Right lobe of liver (tissue), 6 donors: ENCODE measurements around the gene NCK1. TPM values are rescaled to one million over a fixed set of nuclear protein-coding genes. Genes with fewer than 3 reads are reported as not detected.

Experiments used
- ATAC-seq, 4 donors: fragments of 200-7000 bp; cut with Tn5 transposase; one replicate each; pipeline ENCODE4 v1.9.1; 2020; ENCODE audit warnings: mild to moderate bottlenecking in 4 of 4, moderate library complexity in 4 of 4
- DNase-seq, 3 donors: peaks; one replicate each; pipeline ENCODE4 v3.0.0-alpha.2; 2020
- H3K27ac ChIP-seq, 3 donors: fragments of 200-600 bp; one replicate each; pipeline ENCODE4 v1.8.0; 2022
- H3K27me3 ChIP-seq, 2 donors: fragments of 200-600 bp; one replicate each; pipeline ENCODE4 v1.8.0; 2022
- H3K36me3 ChIP-seq, 4 donors: fragments of 200-600 bp; sonication (generic) in 1 of 4; one replicate each; pipeline versions ENCODE4 v1.5.1 to v1.8.0; 2017 to 2022; ENCODE audit warnings: control low read depth in 1 of 4
- H3K4me1 ChIP-seq, 4 donors: fragments of 200-600 bp; sonication (generic) in 1 of 4; one replicate each; pipeline versions ENCODE4 v1.5.1 to v1.8.0; 2017 to 2022; ENCODE audit warnings: control low read depth in 1 of 4
- H3K4me3 ChIP-seq, 3 donors: fragments of 200-600 bp; one replicate each; pipeline ENCODE4 v1.8.0; 2022
- H3K9me3 ChIP-seq, 4 donors: fragments of 200-600 bp; sonication (generic) in 1 of 4; one replicate each; pipeline versions ENCODE4 v1.5.1 to v1.8.0; 2017 to 2022; ENCODE audit warnings: control low read depth in 1 of 4
- CTCF ChIP-seq, 4 donors: fragments of 200-600 bp in 3 of 4; fragments of 450-650 bp in 1 of 4; IDR thresholded peaks; one replicate each; pipeline versions ENCODE4 v1.5.1 to v1.8.0; 2016 to 2022; ENCODE audit warnings: antibody characterized with exemption in 4 of 4, mild to moderate bottlenecking in 2 of 4
- POLR2A ChIP-seq: fragments of 450-650 bp; IDR thresholded peaks from one replicate; pipeline ENCODE4 v1.6.1; 2017; ENCODE audit warnings: antibody characterized with exemption, mild to moderate bottlenecking
- WGBS: methylation state at CpG from one replicate; pipeline ENCODE4 v1.1.6; 2018; ENCODE audit warnings: low coverage, low lambda C conversion rate; ENCODE audit not compliant: insufficient coverage; ENCODE audit errors: missing lambda C conversion rate; 5-methylcytosine and 5-hydroxymethylcytosine counted together
- intact Hi-C, 2 donors: fragments of 100-400 bp; cut with DNase I; formaldehyde crosslinking; loops; one replicate each; pipeline versions ENCODE4 v1.11.2 to v1.14.1; 2022
- total RNA-seq, 6 experiments: library from RNA; depleted of rRNA in 2 of 6; stranded (reverse); fragments of >200 nt in 2 of 6; fragmentation: NEBNext Ultra II Directional in 3 of 6; extraction: Animal tissue kit (Norgen Biotek cat#: 25700) in 3 of 6; gene quantifications; one replicate each; pipeline versions ENCODE4 v1.1.0 to v1.2.4, GENCODE V29; 2016 to 2023
- donor health status: DM: no; HTN: yes; CAD: no.
- donor health status: DM: no; HTN: no; CAD: no.
- donor health status: DM: no; HTN: no; CAD: no.
- donor health status: DM: no; HTN: yes; CAD: no.
- donor health status: DM: no; HTN: yes; CAD: no.

The NCK1 gene
- total RNA-seq, 6 experiments from 2014 or later = 21.4 to 27.0 (median 23.7) TPM

- intact Hi-C loops = no loop called here
- WGBS = 82% methylated on average over 1 of the region's 1 CpG
- H3K4me3 ChIP-seq = no peak overlapping the region
Observed at GRCh38 chr3:136937175-136937574, 75.2 kb downstream of the NCK1 start.

GRCh38 chr3:136937851-136938250, 75.8 kb downstream of the NCK1 start:
- intact Hi-C loops = no loop called here
- H3K4me1 ChIP-seq = peaks cover 0 to 26% (median 4%) of the 10 kb centered on the region in 4 donors
- no peaks in the 10 kb centered on the region for H3K36me3 ChIP-seq
- no peak overlapping the region for H3K27ac ChIP-seq
- 54% methylated on average over 2 of the region's 2 CpGs for WGBS
- H3K27me3 ChIP-seq = no peaks in the 10 kb centered on the region
- no peak for DNase-seq
- no peak overlapping the region for H3K4me3 ChIP-seq
- peak in 1 of 4 donors; percentile 22 for ATAC-seq
- TF ChIP-seq POLR2A = no peak
- no peak for TF ChIP-seq CTCF (IDR thresholded peaks at IDR 0.05)
- no peaks in the 10 kb centered on the region for H3K9me3 ChIP-seq

More at GRCh38 chr3:136937175-136937574, 75.2 kb downstream of the NCK1 start:
- DNase-seq (no peak), ATAC-seq (no peak)
- Histone ChIP-seq H3K27me3 (no peaks in the 10 kb centered on the region), H3K36me3 (no peaks in the 10 kb centered on the region), H3K27ac (no peak overlapping the region), H3K9me3 (no peaks in the 10 kb centered on the region), H3K4me1 (peaks cover 0 to 31% (median 5%) of the 10 kb centered on the region in 4 donors)
- TF ChIP-seq POLR2A (no peak), CTCF (IDR thresholded peaks at IDR 0.05) (no peak)

- DNase-seq (no peak), ATAC-seq (peak in 3 of 4 donors; percentile 38 to 80 (median 39))
- intact Hi-C loops = no loop called here
- Histone ChIP-seq H3K36me3 (no peaks in the 10 kb centered on the region), H3K27me3 (no peaks in the 10 kb centered on the region), H3K9me3 (no peaks in the 10 kb centered on the region), H3K27ac (no peak overlapping the region), H3K4me1 (peaks cover 0 to 26% (median 3%) of the 10 kb centered on the region in 4 donors), H3K4me3 (no peak overlapping the region)
- TF ChIP-seq CTCF (IDR thresholded peaks at IDR 0.05) = no peak
- TF ChIP-seq POLR2A = no peak
Observed at GRCh38 chr3:136938334-136938733, 76.3 kb downstream of the NCK1 start.

- Histone ChIP-seq H3K4me3 (no peak overlapping the region), H3K9me3 (no peaks in the 10 kb centered on the region), H3K4me1 (peaks cover 0 to 30% (median 3%) of the 10 kb centered on the region in 4 donors), H3K27me3 (no peaks in the 10 kb centered on the region), H3K36me3 (no peaks in the 10 kb centered on the region), H3K27ac (peak overlapping the region in 1 of 3 donors; percentile 14)
- ATAC-seq (peak in 3 of 4 donors; percentile 57 to 73 (median 67)), DNase-seq (no peak)
- TF ChIP-seq POLR2A (no peak), CTCF (IDR thresholded peaks at IDR 0.05) (no peak)
- WGBS = 73% methylated on average over 1 of the region's 1 CpG
- intact Hi-C loops = no loop called here
Observed at GRCh38 chr3:136939489-136939888, 77.5 kb downstream of the NCK1 start.

- no peak overlapping the region for H3K4me3 ChIP-seq
- peaks cover 0 to 30% (median 3%) of the 10 kb centered on the region in 4 donors for H3K4me1 ChIP-seq
- DNase-seq = no peak
- intact Hi-C loops = no loop called here
- 55% methylated on average over 1 of the region's 1 CpG for WGBS
- H3K36me3 ChIP-seq = peaks cover 0 to 6% (median 2%) of the 10 kb centered on the region in 4 donors
- H3K27ac ChIP-seq = no peak overlapping the region
- no peaks in the 10 kb centered on the region for H3K27me3 ChIP-seq
- ATAC-seq = peak in 1 of 4 donors; percentile 9
- TF ChIP-seq CTCF (IDR thresholded peaks at IDR 0.05) = no peak
- TF ChIP-seq POLR2A = no peak
- H3K9me3 ChIP-seq = no peaks in the 10 kb centered on the region
Observed at GRCh38 chr3:136942803-136943202, 80.8 kb downstream of the NCK1 start.
